ENCODE results near the gene AMZ1.
A peak's percentile ranks its signal among the peaks of the same experiment; 100 is the strongest.
"Not testable (repeated sequence)": the region's sequence is repeated elsewhere in the genome, so short reads cannot be mapped to it uniquely, and the experiment has no call there.

AMZ1 gene

GRCh38 chr7:2711895-2712675 lies 24.1 kb downstream of the AMZ1 start:
- DNase-seq (ENCODE audit: low spot score): no peak

- no peak for DNase-seq (ENCODE audit: low spot score)
These were observed 25.4 kb downstream of the AMZ1 start for GRCh38 chr7:2713370-2713769.

GRCh38 chr7:2713978-2714377 lies 26.0 kb downstream of the AMZ1 start:
- DNase-seq (ENCODE audit: low spot score): no peak

GRCh38 chr7:2714636-2715035 lies 26.6 kb downstream of the AMZ1 start:
- no peak for DNase-seq (ENCODE audit: low spot score)

GRCh38 chr7:2715341-2716231 lies 27.6 kb downstream of the AMZ1 start:
- peak; percentile 23 for DNase-seq (ENCODE audit: low spot score)

- DNase-seq (ENCODE audit: low spot score): no peak
These were observed 28.5 kb downstream of the AMZ1 start for GRCh38 chr7:2716488-2716887.

GRCh38 chr7:2716906-2717292 lies 28.9 kb downstream of the AMZ1 start:
- no peak for DNase-seq (ENCODE audit: low spot score)

GRCh38 chr7:2717293-2718261 lies 29.6 kb downstream of the AMZ1 start:
- peak; percentile 30 for DNase-seq (ENCODE audit: low spot score)

GRCh38 chr7:2718296-2718965 lies 30.4 kb downstream of the AMZ1 start:
- no peak for DNase-seq (ENCODE audit: low spot score)

- peak; percentile 61 for DNase-seq (ENCODE audit: low spot score)
These were observed 31.0 kb downstream of the AMZ1 start for GRCh38 chr7:2719007-2719406.

GRCh38 chr7:2720024-2720423 lies 32.0 kb downstream of the AMZ1 start:
- DNase-seq (ENCODE audit: low spot score): no peak

- DNase-seq (ENCODE audit: low spot score): no peak
These were observed 33.8 kb downstream of the AMZ1 start for GRCh38 chr7:2721842-2722241.

- DNase-seq (ENCODE audit: low spot score): no peak
These were observed 34.6 kb downstream of the AMZ1 start for GRCh38 chr7:2722591-2722990.

- no peak for DNase-seq (ENCODE audit: low spot score)
These were observed 35.3 kb downstream of the AMZ1 start for GRCh38 chr7:2723138-2723850.

- DNase-seq (ENCODE audit: low spot score): not testable (repeated sequence)
These were observed 36.0 kb downstream of the AMZ1 start for GRCh38 chr7:2724036-2724435.

GRCh38 chr7:2724453-2725177 lies 36.6 kb downstream of the AMZ1 start:
- DNase-seq (ENCODE audit: low spot score): no peak

GRCh38 chr7:2725178-2726105 lies 37.4 kb downstream of the AMZ1 start:
- DNase-seq (ENCODE audit: low spot score): no peak

- no peak for DNase-seq (ENCODE audit: low spot score)
These were observed 38.5 kb downstream of the AMZ1 start for GRCh38 chr7:2726316-2727018.
